Thoracic aorta (tissue), 2 donors: Measurements from ENCODE around the gene TFR2. TPM values are rescaled to one million over a fixed set of nuclear protein-coding genes. Genes with fewer than 3 reads are reported as not detected.

Source experiments
- ATAC-seq: fragments of 150-250 bp; one replicate; pipeline ENCODE4 v1.8.0; 2017; ENCODE audit warnings: low read depth; ENCODE audit not compliant: insufficient number of reproducible peaks, low FRiP score
- DNase-seq: peaks from one replicate; pipeline ENCODE4 v3.0.0-alpha.2; 2020; ENCODE audit warnings: low spot score
- H3K27ac ChIP-seq, 2 donors: fragments of 200-600 bp; sonication (generic); 1 replicate in 1 of 2; 2 replicates in 1 of 2; pipeline ENCODE4 v1.5.1; 2016; ENCODE audit warnings: mild to moderate bottlenecking in 2 of 2, moderate library complexity in 2 of 2
- H3K27me3 ChIP-seq: fragments of 200-600 bp; sonication (generic); replicated peaks from 2 replicates; pipeline ENCODE4 v1.6.0; 2016; ENCODE audit warnings: mild to moderate bottlenecking; ENCODE audit not compliant: insufficient read depth
- H3K36me3 ChIP-seq: fragments of 200-600 bp; sonication (generic); one replicate; pipeline ENCODE4 v1.5.1; 2016
- H3K4me1 ChIP-seq, 2 donors: fragments of 200-600 bp; sonication (generic); 1 replicate in 1 of 2; 2 replicates in 1 of 2; pipeline versions ENCODE4 v1.5.1 to v1.6.0; 2016; ENCODE audit warnings: low read depth in 2 of 2, mild to moderate bottlenecking in 1 of 2; ENCODE audit not compliant: control insufficient read depth in 1 of 2
- H3K4me3 ChIP-seq: fragments of 200-600 bp; sonication (generic); 2 replicates; pipeline ENCODE4 v1.5.1; 2016; ENCODE audit warnings: mild to moderate bottlenecking
- H3K9me3 ChIP-seq: fragments of 200-600 bp; sonication (generic); 2 replicates; pipeline ENCODE4 v1.5.1; 2016
- total RNA-seq, 2 donors: library from RNA; depleted of rRNA; stranded (reverse); fragments of >200 nt; gene quantifications; one replicate each; pipeline versions ENCODE4 v1.1.0 to v1.2.3, GENCODE V29; 2016
- TF ChIP-seq, protein P1 (sequence below): fragments of 200-600 bp; sonication (generic); IDR thresholded peaks from one replicate; pipeline ENCODE4 v1.5.1; 2019; ENCODE audit warnings: antibody characterized with exemption

TFR2 gene
- total RNA-seq, 2 donors from 2014 or later: 0.35 to 1.9 TPM

- no peak overlapping the region for H3K4me3 ChIP-seq
- TF ChIP-seq, protein P1, sequence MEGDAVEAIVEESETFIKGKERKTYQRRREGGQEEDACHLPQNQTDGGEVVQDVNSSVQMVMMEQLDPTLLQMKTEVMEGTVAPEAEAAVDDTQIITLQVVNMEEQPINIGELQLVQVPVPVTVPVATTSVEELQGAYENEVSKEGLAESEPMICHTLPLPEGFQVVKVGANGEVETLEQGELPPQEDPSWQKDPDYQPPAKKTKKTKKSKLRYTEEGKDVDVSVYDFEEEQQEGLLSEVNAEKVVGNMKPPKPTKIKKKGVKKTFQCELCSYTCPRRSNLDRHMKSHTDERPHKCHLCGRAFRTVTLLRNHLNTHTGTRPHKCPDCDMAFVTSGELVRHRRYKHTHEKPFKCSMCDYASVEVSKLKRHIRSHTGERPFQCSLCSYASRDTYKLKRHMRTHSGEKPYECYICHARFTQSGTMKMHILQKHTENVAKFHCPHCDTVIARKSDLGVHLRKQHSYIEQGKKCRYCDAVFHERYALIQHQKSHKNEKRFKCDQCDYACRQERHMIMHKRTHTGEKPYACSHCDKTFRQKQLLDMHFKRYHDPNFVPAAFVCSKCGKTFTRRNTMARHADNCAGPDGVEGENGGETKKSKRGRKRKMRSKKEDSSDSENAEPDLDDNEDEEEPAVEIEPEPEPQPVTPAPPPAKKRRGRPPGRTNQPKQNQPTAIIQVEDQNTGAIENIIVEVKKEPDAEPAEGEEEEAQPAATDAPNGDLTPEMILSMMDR: no peak
- DNase-seq (no peak), ATAC-seq (no peak)
- H3K27ac ChIP-seq: no peak overlapping the region
- peaks cover 66% of the 10 kb centered on the region for H3K36me3 ChIP-seq
- H3K4me1 ChIP-seq: no peaks in the 10 kb centered on the region
- no peaks in the 10 kb centered on the region for H3K27me3 ChIP-seq
- H3K9me3 ChIP-seq: no peaks in the 10 kb centered on the region
Measured at GRCh38 chr7:100577103-100577502, 64.2 kb downstream of the TFR2 start.

DNA sequence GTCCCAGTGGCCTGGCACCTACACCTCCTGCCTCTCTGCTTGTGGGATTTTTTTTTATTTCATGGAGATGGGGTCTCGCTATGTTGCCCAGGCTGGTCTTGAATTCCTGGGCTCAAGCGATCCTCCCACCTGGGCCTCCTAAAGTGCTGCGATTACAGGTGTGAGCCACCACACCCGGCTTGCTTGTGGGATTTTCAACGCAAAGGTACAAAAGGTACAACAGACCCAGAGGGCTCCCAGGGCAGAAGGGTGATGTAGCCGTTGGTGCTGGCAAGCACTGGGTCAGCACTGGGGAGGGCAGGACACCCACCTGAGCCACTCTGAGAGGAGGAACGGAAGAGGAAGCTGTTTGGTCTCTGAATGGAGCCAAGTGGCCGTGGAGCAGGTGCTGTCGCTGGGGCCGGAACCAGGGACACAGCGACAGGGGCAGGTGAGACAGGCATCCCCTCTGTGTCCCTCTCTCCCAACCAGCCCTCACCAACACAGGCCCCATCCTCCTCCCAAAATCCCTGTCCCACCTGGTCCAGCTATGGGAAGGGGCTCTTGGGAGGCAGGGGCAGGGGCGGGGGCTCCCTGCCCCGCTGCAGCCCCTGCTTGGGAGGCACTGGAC lies 64.9 kb downstream of the TFR2 start:
- no peak for DNase-seq
- H3K27ac ChIP-seq: no peak overlapping the region
- H3K36me3 ChIP-seq: peaks cover 62% of the 10 kb centered on the region
- H3K4me1 ChIP-seq: no peaks in the 10 kb centered on the region
- no peaks in the 10 kb centered on the region for H3K27me3 ChIP-seq
- H3K4me3 ChIP-seq: no peak overlapping the region
- H3K9me3 ChIP-seq: no peaks in the 10 kb centered on the region
- no peak for ATAC-seq
- TF ChIP-seq, protein P1: no peak

- no peaks in the 10 kb centered on the region for H3K27me3 ChIP-seq
Measured at GRCh38 chr7:100575746-100576383, 65.5 kb downstream of the TFR2 start.

GRCh38 chr7:100575206-100575631 lies 66.1 kb downstream of the TFR2 start:
- H3K4me1 ChIP-seq: peaks cover 1 to 4% of the 10 kb centered on the region in 2 donors
- no peak overlapping the region for H3K27ac ChIP-seq
- ATAC-seq (no peak), DNase-seq (no peak)
- H3K9me3 ChIP-seq: no peaks in the 10 kb centered on the region
- TF ChIP-seq, protein P1: no peak
- H3K4me3 ChIP-seq: no peak overlapping the region
- H3K27me3 ChIP-seq: no peaks in the 10 kb centered on the region
- peaks cover 53% of the 10 kb centered on the region for H3K36me3 ChIP-seq

More at GRCh38 chr7:100575746-100576383, 65.5 kb downstream of the TFR2 start:
- H3K4me3 ChIP-seq: no peak overlapping the region
- TF ChIP-seq, protein P1: no peak
- peaks cover 56% of the 10 kb centered on the region for H3K36me3 ChIP-seq
- H3K27ac ChIP-seq: no peak overlapping the region
- no peak for ATAC-seq
- H3K9me3 ChIP-seq: no peaks in the 10 kb centered on the region
- H3K4me1 ChIP-seq: no peaks in the 10 kb centered on the region
- DNase-seq: no peak

DNA sequence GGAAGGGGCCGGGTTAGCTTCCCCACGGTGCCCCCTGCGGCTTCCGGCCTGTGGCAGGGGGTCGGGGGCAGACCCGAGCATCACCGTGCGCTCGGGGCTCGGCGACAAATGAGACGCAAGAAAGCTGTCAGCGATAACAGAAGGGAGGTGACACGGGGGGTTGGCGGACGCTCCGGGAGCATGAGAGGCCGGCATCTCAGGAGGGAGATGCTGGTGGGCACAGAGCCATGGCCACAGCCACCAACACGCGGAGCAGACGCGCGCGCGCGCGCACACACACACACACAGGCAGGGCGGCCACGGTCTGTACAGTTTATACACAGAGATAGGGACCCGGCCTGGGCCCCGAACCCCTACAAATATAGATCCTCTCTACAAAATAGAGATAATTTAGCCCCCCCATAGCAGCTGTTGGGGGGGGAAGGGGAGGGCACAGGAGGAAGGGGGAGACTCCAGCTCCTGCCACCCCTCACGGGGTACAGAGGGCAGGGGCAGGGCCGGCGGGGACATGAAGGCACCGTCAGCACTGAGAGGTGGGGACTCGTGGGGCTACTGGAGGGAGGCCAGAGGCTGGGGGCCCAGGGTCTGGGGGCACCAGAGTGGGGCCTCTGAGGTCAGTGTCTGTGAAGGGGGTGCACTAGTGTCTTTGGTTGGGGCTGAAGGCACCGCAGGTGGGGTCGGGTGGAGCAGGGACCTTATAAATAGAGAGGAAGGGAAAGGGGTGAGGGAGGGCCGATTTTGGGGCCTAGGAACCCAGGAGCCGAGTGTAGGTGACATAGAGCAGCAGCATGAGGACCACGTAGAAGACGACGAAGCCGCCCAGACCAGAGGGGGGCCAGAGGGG lies 66.8 kb downstream of the TFR2 start:
- Histone ChIP-seq H3K27ac (no peak overlapping the region), H3K9me3 (no peaks in the 10 kb centered on the region), H3K4me3 (no peak overlapping the region), H3K27me3 (no peaks in the 10 kb centered on the region), H3K4me1 (peaks cover 8 to 10% of the 10 kb centered on the region in 2 donors), H3K36me3 (peaks cover 48% of the 10 kb centered on the region)
- TF ChIP-seq, protein P1: no peak
- ATAC-seq: no peak
- no peak for DNase-seq
